HG02623 (cell line): ENCODE data around the gene AUTS2.
A peak's percentile ranks its signal among the peaks of the same experiment; 100 is the strongest.

Experiments used
- ATAC-seq: cut with Tn5 transposase; IDR thresholded peaks from one replicate; pipeline ENCODE4 v1.9.1; 2021; ENCODE audit warnings: moderate library complexity; ENCODE audit not compliant: unreplicated experiment

AUTS2 gene

GRCh38 chr7:69598081-69598486 lies at the start of gene AUTS2:
Gene AUTS2 (plus strand): TSS chr7:69598475. CDS start chr7:69599654, 1,179 bp downstream.
- ATAC-seq = peak; percentile 57

- ATAC-seq = no peak
These were observed 47.3 kb upstream of the AUTS2 start for GRCh38 chr7:69550991-69551390.

GRCh38 chr7:69553190-69553589 lies 45.1 kb upstream of the AUTS2 start:
- no peak for ATAC-seq

GRCh38 chr7:69561266-69561960 lies 36.9 kb upstream of the AUTS2 start:
- no peak for ATAC-seq

- no peak for ATAC-seq
These were observed 33.5 kb upstream of the AUTS2 start for GRCh38 chr7:69564454-69565417.

GRCh38 chr7:69567800-69568199 lies 30.5 kb upstream of the AUTS2 start:
- ATAC-seq = no peak

GRCh38 chr7:69568266-69568665 lies 30.0 kb upstream of the AUTS2 start:
- ATAC-seq = no peak

- no peak for ATAC-seq
These were observed 22.6 kb upstream of the AUTS2 start for GRCh38 chr7:69575651-69576050.

- ATAC-seq = no peak
These were observed 21.1 kb upstream of the AUTS2 start for GRCh38 chr7:69577221-69577620.

- ATAC-seq = no peak
These were observed 13.1 kb upstream of the AUTS2 start for GRCh38 chr7:69585169-69585568.

- ATAC-seq = no peak
These were observed 12.0 kb upstream of the AUTS2 start for GRCh38 chr7:69586321-69586720.

- no peak for ATAC-seq
These were observed 9.5 kb upstream of the AUTS2 start for GRCh38 chr7:69588773-69589172.

GRCh38 chr7:69591805-69592204 lies 6.5 kb upstream of the AUTS2 start:
- ATAC-seq = no peak

GRCh38 chr7:69593511-69593910 lies 4.8 kb upstream of the AUTS2 start:
- ATAC-seq = no peak

- ATAC-seq = no peak
These were observed 2.9 kb upstream of the AUTS2 start for GRCh38 chr7:69595415-69595814.

- no peak for ATAC-seq
These were observed 2.2 kb upstream of the AUTS2 start for GRCh38 chr7:69596056-69596455.

- ATAC-seq = no peak
These were observed 1.5 kb upstream of the AUTS2 start for GRCh38 chr7:69596723-69597277.

- ATAC-seq = peak; percentile 14
These were observed 798 bp upstream of the AUTS2 start for GRCh38 chr7:69597278-69598076.

- ATAC-seq = no peak
These were observed 411 bp downstream of the AUTS2 start for GRCh38 chr7:69598487-69599285.
